CD8-positive, alpha-beta memory T cell (primary cell): ENCODE measurements around the gene ADAMTS13. TPM values are rescaled to one million over a fixed set of nuclear protein-coding genes. Genes with fewer than 3 reads are reported as not detected.

Experiments used
- CTCF ChIA-PET: fragments of 350-600 bp; sonication (Branson Sonifier 250); formaldehyde crosslinking; loops from one replicate; lab custom pipeline; 2021; ENCODE audit warnings: antibody characterized with exemption; lab: Charles Lee
- POLR2A ChIA-PET: fragments of 350-600 bp; sonication (Branson Sonifier 250); formaldehyde crosslinking; loops from one replicate; lab custom pipeline; 2021; ENCODE audit warnings: antibody characterized with exemption; lab: Charles Lee
- DNase-seq, 5 donors: peaks; one replicate each; pipeline versions ENCODE4 v3.0.0 to v3.0.0-alpha.2; 2020 to 2022; ENCODE audit warnings: mixed read lengths in 1 of 5
- H3K27ac ChIP-seq: one replicate; pipeline ENCODE4 v1.7.0; 2013; ENCODE audit warnings: low read depth, mild to moderate bottlenecking, low read length, moderate library complexity
- H3K27me3 ChIP-seq: 2 replicates; pipeline ENCODE4 v1.7.0; 2013; ENCODE audit warnings: low read length, mild to moderate bottlenecking; ENCODE audit not compliant: insufficient read depth, poor library complexity, severe bottlenecking
- H3K36me3 ChIP-seq: 2 replicates; pipeline ENCODE4 v1.7.0; 2013; ENCODE audit warnings: mild to moderate bottlenecking, low read length, moderate library complexity; ENCODE audit not compliant: insufficient read depth
- H3K4me1 ChIP-seq: 2 replicates; pipeline ENCODE4 v1.7.0; 2013; ENCODE audit warnings: mild to moderate bottlenecking, low read length, moderate library complexity; ENCODE audit not compliant: insufficient read depth
- H3K4me3 ChIP-seq: 2 replicates; pipeline ENCODE4 v1.7.0; 2013; ENCODE audit warnings: mild to moderate bottlenecking, low read length
- H3K9me3 ChIP-seq: 2 replicates; pipeline ENCODE4 v1.7.0; 2013; ENCODE audit warnings: mild to moderate bottlenecking, low read length
- H3K27ac Mint-ChIP-seq, 8 donors: one replicate each; pipeline ENCODE4 v1.8.0; 2020 to 2021; ENCODE audit warnings: mixed read lengths in 8 of 8, mild to moderate bottlenecking in 6 of 8, inconsistent platforms in 3 of 8, moderate library complexity in 3 of 8
- H3K27me3 Mint-ChIP-seq, 2 donors: one replicate each; pipeline ENCODE4 v1.8.0; 2020 to 2021; ENCODE audit warnings: mixed read lengths in 2 of 2, mild to moderate bottlenecking in 1 of 2, moderate library complexity in 1 of 2
- H3K36me3 Mint-ChIP-seq, 3 donors: one replicate each; pipeline ENCODE4 v1.8.0; 2020 to 2021; ENCODE audit warnings: mixed read lengths in 3 of 3, inconsistent platforms in 1 of 3, mild to moderate bottlenecking in 1 of 3
- H3K4me1 Mint-ChIP-seq, 3 donors: one replicate each; pipeline ENCODE4 v1.8.0; 2020 to 2021; ENCODE audit warnings: mixed read lengths in 3 of 3, inconsistent platforms in 1 of 3, mild to moderate bottlenecking in 1 of 3
- H3K4me3 Mint-ChIP-seq, 7 donors: one replicate each; pipeline ENCODE4 v1.8.0; 2020 to 2021; ENCODE audit warnings: mixed read lengths in 7 of 7, mild to moderate bottlenecking in 6 of 7, moderate library complexity in 4 of 7, inconsistent platforms in 2 of 7
- H3K9me3 Mint-ChIP-seq, 5 donors: one replicate each; pipeline ENCODE4 v1.8.0; 2020 to 2022; ENCODE audit warnings: mixed read lengths in 5 of 5, mild to moderate bottlenecking in 3 of 5, moderate library complexity in 2 of 5, inconsistent platforms in 1 of 5
- polyA plus RNA-seq: library from polyadenylated mRNA; unstranded; fragments of 300-500 nt; fragmentation: Illumina TruSeq; gene quantifications from one replicate; pipeline ENCODE4 v1.2.3, GENCODE V29; 2021
- total RNA-seq, 2 experiments: library from RNA; stranded (reverse); gene quantifications; one replicate each; pipeline ENCODE4 v1.2.3, GENCODE V29; 2021

Gene ADAMTS13
- total and polyA plus RNA-seq, 3 experiments from 2014 or later, result 0.32 to 1.1 (median 1.0) TPM

DNA sequence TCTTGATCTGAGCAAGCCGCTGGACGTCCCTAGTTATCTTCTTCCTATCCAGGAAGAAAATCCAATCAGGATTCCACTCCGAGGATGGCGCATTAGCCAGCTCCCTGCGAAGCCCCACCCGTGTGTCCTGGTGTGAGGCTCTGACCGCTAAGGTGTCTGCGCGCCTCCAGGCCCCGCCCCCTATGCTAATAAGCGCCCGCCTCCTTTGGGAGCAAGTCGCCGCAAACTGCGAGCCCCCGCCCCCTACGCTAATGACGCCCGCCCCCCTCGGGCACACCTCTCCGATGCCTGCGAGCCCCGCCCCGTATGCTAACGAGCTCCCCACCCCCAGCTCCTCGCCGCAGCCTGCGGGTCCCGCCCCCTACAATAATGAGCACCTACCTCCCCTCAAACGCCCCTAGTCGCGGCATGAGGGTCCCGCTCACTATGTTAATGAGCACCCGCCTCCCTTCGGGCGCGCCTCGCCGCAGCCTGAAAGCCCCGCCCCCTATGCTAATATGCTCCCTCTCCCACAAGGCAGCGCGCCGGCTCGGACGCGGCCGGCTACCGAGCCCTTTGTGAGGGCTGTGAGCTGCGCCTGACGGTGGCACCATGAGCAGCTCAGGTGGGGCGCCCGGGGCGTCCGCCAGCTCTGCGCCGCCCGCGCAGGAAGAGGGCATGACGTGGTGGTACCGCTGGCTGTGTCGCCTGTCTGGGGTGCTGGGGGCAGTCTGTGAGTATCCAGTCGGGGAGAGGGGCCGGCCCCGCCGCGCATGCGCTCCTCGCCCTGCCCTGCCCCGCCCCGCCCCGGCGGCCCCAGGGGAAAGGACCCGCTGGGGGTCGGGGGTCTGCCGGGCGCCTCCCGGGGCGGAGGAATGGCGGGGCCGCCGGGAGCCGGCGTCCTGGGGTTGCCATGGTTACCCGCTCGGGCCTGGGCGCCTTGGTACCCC, 37.6 kb downstream of the ADAMTS13 start, which contains the start of gene CACFD1:
CACFD1 (plus strand) TSS at position 503 of the 929 bp plus-strand sequence; CDS start at position 592, 89 bp downstream.
- Mint-ChIP-seq H3K9me3 (no peaks in the 10 kb centered on the region), H3K27me3 (peaks cover 0 to 2% of the 10 kb centered on the region in 2 donors), H3K4me3 (peak within 1 kb of the TSS; percentile 87 to 95 (median 92)), H3K27ac (peak within 1 kb of the TSS; percentile 93 to 98 (median 94)), H3K4me1 (peaks cover 0 to 26% (median 5%) of the 10 kb centered on the region in 3 donors), H3K36me3 (peaks cover 0 to 4% (median 0%) of the 10 kb centered on the region in 3 donors)
- H3K27me3 ChIP-seq, result no peaks in the 10 kb centered on the region
- DNase-seq, result peak; percentile 89 to 93 (median 93)
- peak within 1 kb of the TSS; percentile 79 for H3K27ac ChIP-seq
- ChIA-PET CTCF (interaction anchor here (0.9 to 2.6 kb wide), 5 partner anchors 8 to 274 kb away, joined by 3 to 8 read pairs (median 6); partner anchors contain the start of genes REXO4 and SLC2A6), POLR2A (interaction anchor here (0.6 to 1.7 kb wide), 4 partner anchors 20 to 89 kb away, joined by 3 to 6 read pairs (median 4); partner anchors contain the start of gene REXO4)
- no peaks in the 10 kb centered on the region for H3K36me3 ChIP-seq
- peaks cover 13% of the 10 kb centered on the region for H3K4me1 ChIP-seq
- H3K4me3 ChIP-seq, result peak within 1 kb of the TSS; percentile 80
- no peaks in the 10 kb centered on the region for H3K9me3 ChIP-seq

DNA sequence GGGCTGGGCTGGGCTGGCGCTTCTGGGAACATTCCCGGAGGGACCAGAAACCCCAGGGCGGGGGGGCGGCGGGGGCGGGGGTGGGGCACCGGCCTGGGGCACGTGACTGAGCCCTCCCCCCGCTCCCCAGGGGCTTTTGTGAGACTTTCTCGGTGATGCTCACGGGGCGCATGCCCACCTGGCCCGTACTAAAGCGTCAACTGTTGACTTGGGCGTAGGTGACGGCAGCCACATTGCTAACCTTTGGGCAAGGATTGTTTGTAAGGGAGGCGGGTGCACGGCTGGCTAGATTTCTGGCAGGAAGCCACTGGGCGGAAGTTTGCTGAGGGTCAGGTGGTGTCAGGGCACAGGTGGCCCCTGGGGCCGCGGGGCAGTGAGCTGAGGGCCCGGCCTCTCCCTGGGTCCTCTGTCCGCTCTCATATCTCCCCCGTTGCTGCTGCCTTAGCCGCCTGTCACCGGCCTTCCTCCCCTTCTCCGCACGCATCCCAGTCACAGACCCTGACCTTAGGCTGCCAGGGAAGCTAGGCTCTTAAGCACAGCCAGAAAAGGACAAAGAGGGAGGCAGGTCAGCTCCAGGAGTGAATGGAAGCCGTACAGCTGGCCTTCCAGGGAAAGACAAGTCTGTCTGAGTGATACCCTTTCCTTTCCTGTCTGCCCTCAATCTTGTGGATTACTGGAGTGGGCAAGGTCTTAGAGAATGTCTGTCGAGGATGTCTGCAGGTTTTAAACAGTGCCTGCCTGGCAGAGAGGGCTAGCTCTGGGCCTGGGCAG, 38.4 kb downstream of the ADAMTS13 start:
- Mint-ChIP-seq H3K4me1 (peaks cover 0 to 26% (median 5%) of the 10 kb centered on the region in 3 donors), H3K9me3 (no peaks in the 10 kb centered on the region), H3K27ac (peak overlapping the region; percentile 42 to 96 (median 94)), H3K4me3 (peak overlapping the region; percentile 64 to 84 (median 76)), H3K36me3 (peaks cover 0 to 4% (median 0%) of the 10 kb centered on the region in 3 donors), H3K27me3 (peaks cover 0 to 2% of the 10 kb centered on the region in 2 donors)
- H3K9me3 ChIP-seq, result no peaks in the 10 kb centered on the region
- H3K27ac ChIP-seq, result peak overlapping the region; percentile 79
- H3K36me3 ChIP-seq, result no peaks in the 10 kb centered on the region
- H3K27me3 ChIP-seq, result no peaks in the 10 kb centered on the region
- peak in 2 of 5 donors; percentile 40 to 80 for DNase-seq
- no peak overlapping the region for H3K4me3 ChIP-seq
- H3K4me1 ChIP-seq, result peaks cover 13% of the 10 kb centered on the region
- CTCF ChIA-PET, result interaction anchor here (0.9 to 2.6 kb wide), 6 partner anchors 7 to 275 kb away, joined by 3 to 8 read pairs (median 5); partner anchors contain the start of genes REXO4 and SLC2A6
- POLR2A ChIA-PET, result interaction anchor here (1.3 to 1.7 kb wide), 3 partner anchors 19 to 88 kb away, joined by 3 to 4 read pairs (median 4); partner anchors contain the start of gene REXO4

DNA sequence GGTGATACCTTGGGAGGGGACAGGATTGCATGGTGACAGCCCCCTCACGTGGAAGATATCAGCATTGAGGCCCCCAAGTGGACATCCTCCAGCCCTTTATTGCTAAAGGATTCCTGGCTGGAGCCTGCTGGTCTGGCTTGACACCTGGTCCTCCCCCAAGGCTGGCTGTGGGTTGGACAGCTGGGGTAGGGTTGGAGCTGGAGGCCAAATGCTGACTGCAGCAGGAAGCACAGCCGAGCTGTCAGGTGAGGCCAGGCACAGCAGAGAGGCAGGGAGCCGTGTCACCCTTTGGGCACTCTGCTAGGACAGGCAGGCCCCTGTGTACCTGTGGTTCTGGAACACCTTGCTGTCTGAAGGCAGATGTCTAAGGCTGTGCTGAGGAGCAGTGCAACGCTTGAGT, 39.8 kb downstream of the ADAMTS13 start:
- peak overlapping the region in 6 of 8 donors; percentile 42 to 96 (median 94) for H3K27ac Mint-ChIP-seq
- Histone ChIP-seq H3K4me3 (no peak overlapping the region), H3K27me3 (no peaks in the 10 kb centered on the region), H3K4me1 (peaks cover 13% of the 10 kb centered on the region), H3K27ac (no peak overlapping the region), H3K36me3 (no peaks in the 10 kb centered on the region), H3K9me3 (no peaks in the 10 kb centered on the region)
- DNase-seq, result no peak
- ChIA-PET POLR2A (no interaction called here), CTCF (no interaction called here)
- peaks cover 0 to 26% (median 5%) of the 10 kb centered on the region in 3 donors for H3K4me1 Mint-ChIP-seq
- peaks cover 0 to 2% of the 10 kb centered on the region in 2 donors for H3K27me3 Mint-ChIP-seq
- H3K4me3 Mint-ChIP-seq, result no peak overlapping the region
- peaks cover 0 to 4% (median 0%) of the 10 kb centered on the region in 3 donors for H3K36me3 Mint-ChIP-seq
- H3K9me3 Mint-ChIP-seq, result no peaks in the 10 kb centered on the region

DNA sequence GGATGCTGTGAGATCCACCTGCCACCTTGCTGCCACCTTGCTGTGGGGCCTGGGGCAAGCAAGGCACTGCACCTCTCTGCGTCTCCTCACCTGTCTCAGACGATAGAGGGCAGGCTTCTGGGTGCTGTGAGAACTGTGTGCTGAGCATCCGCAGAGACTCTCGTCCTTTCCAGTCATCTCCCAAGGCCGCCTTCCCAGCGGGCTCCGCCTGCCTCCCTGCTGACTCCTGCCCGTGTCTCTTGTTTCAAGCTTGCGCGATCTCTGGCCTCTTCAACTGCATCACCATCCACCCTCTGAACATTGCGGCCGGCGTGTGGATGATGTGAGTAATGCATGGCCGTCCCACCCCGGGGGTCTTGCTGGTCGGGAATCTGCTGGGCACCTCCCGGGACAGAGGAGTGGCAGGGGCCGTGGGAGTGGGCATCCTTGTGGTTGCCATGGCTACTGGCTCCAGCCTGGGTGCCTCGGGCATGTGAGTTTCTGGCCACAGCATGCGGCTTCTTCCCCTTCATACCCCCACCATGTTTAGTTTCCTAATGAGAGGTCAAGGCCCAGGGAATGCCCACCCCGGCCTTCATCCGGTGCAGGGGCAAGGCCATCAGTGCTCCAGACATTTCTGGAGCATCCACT, 41.2 kb downstream of the ADAMTS13 start:
- CTCF ChIA-PET, result no interaction called here
- no peaks in the 10 kb centered on the region for H3K9me3 ChIP-seq
- H3K27ac Mint-ChIP-seq, result peak overlapping the region in 4 of 8 donors; percentile 17 to 94 (median 66)
- H3K4me3 Mint-ChIP-seq, result peak overlapping the region in 1 of 7 donors; percentile 30
- POLR2A ChIA-PET, result no interaction called here
- peaks cover 0 to 4% (median 0%) of the 10 kb centered on the region in 3 donors for H3K36me3 Mint-ChIP-seq
- H3K27me3 Mint-ChIP-seq, result peaks cover 0 to under 1% of the 10 kb centered on the region in 2 donors
- H3K27me3 ChIP-seq, result no peaks in the 10 kb centered on the region
- H3K4me3 ChIP-seq, result no peak overlapping the region
- H3K27ac ChIP-seq, result no peak overlapping the region
- H3K4me1 Mint-ChIP-seq, result peaks cover 0 to 26% (median 5%) of the 10 kb centered on the region in 3 donors
- DNase-seq, result no peak
- H3K9me3 Mint-ChIP-seq, result no peaks in the 10 kb centered on the region
- H3K36me3 ChIP-seq, result no peaks in the 10 kb centered on the region
- H3K4me1 ChIP-seq, result peaks cover 13% of the 10 kb centered on the region

DNA sequence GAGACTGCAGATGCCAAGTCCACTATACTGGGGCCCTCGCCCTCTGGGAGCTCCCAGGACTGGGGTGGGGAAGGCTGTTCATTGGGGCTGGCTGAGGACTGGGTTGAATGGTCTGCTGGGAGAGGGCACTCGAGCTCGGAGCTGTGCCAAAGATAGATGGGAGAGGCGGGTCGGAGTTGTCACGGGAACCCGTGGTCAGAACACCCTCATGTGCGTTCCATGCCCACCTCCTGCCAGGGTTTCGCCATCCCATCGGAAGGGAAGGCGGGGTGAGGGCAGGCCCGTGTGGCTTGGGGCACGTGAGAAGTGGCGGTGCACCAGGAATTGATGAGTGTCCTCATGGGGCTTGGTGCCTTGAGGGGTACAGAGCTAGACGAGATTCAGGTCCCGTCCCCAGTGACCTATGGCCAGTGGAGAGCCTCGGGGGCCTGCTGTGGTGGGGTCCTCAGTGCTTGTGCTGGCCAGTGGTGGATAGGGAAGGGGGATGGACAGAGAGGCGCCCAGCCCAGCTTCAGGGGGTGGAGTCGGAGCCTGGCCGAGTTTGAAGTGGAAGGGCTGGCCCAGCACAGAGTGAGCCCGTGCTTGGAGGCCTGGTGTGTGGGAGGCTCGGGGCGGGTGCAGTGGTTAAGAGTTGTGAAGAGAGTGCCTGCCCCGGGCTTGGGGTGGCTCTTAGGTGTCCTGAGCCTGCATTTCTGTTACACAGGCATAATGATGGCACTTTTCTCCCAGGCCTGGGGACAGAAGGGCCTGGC, 41.9 kb downstream of the ADAMTS13 start:
- Histone ChIP-seq H3K27ac (no peak overlapping the region), H3K36me3 (no peaks in the 10 kb centered on the region), H3K4me3 (no peak overlapping the region), H3K4me1 (peaks cover 8% of the 10 kb centered on the region), H3K9me3 (no peaks in the 10 kb centered on the region), H3K27me3 (no peaks in the 10 kb centered on the region)
- ChIA-PET CTCF (no interaction called here), POLR2A (no interaction called here)
- no peak for DNase-seq
- Mint-ChIP-seq H3K36me3 (peaks cover 0 to 4% (median 0%) of the 10 kb centered on the region in 3 donors), H3K4me3 (peak overlapping the region in 1 of 7 donors; percentile 77), H3K27ac (peak overlapping the region in 2 of 8 donors; percentile 21 to 77), H3K9me3 (no peaks in the 10 kb centered on the region), H3K27me3 (no peaks in the 10 kb centered on the region), H3K4me1 (peaks cover 0 to 22% (median 5%) of the 10 kb centered on the region in 3 donors)

DNA sequence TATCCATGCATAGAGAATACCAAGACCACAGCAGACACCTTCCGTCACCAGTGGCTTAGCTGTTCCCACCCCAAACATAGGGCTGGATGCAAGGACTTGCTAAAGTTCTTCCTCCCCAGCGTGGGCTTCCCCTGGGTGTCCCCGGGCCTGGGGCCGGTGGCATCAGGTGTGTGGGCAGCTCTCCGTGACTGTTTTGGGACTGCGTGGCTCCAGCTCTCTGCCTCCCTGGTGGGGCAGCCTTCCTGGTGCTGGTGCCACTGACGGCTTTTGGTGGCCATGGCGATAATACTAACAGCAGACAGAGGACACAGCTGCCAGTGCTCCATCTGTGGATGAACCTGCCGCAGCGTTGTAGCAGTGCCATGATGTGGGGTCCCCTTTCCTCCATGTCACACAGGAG, 42.5 kb downstream of the ADAMTS13 start:
- no peaks in the 10 kb centered on the region for H3K36me3 ChIP-seq
- no peaks in the 10 kb centered on the region for H3K27me3 Mint-ChIP-seq
- H3K36me3 Mint-ChIP-seq, result peaks cover 0 to 3% (median 0%) of the 10 kb centered on the region in 3 donors
- H3K9me3 Mint-ChIP-seq, result no peaks in the 10 kb centered on the region
- H3K4me3 ChIP-seq, result no peak overlapping the region
- no peak overlapping the region for H3K27ac ChIP-seq
- H3K4me1 ChIP-seq, result peaks cover 4% of the 10 kb centered on the region
- ChIA-PET CTCF (no interaction called here), POLR2A (no interaction called here)
- no peak for DNase-seq
- H3K27me3 ChIP-seq, result no peaks in the 10 kb centered on the region
- no peaks in the 10 kb centered on the region for H3K9me3 ChIP-seq
- H3K4me1 Mint-ChIP-seq, result peaks cover 0 to 17% (median 2%) of the 10 kb centered on the region in 3 donors
- H3K27ac Mint-ChIP-seq, result peak overlapping the region in 1 of 8 donors; percentile 81
- no peak overlapping the region for H3K4me3 Mint-ChIP-seq

DNA sequence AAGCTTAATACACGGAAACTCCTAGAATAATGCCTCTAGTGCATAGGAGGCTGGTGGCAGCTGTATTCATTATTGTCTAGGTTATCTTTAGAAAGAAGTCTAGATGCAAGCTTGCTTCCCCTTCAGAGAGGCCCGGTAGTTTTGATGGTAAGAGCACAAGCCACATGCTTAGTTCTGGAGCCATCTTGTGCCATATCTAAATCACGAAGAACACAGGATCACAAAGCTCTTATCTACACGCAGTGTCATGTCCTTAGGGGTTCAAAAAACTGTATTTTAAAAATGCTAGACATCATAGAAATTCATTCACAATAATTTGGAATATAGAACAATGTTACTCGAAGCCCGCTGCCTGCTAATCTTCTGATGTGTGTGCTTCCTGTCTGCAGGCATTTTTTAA, 43.8 kb downstream of the ADAMTS13 start:
- H3K9me3 Mint-ChIP-seq, result no peaks in the 10 kb centered on the region
- Histone ChIP-seq H3K4me3 (no peak overlapping the region), H3K9me3 (no peaks in the 10 kb centered on the region), H3K36me3 (no peaks in the 10 kb centered on the region), H3K27me3 (no peaks in the 10 kb centered on the region), H3K4me1 (no peaks in the 10 kb centered on the region), H3K27ac (no peak overlapping the region)
- ChIA-PET CTCF (no interaction called here), POLR2A (no interaction called here)
- no peak overlapping the region for H3K4me3 Mint-ChIP-seq
- H3K27me3 Mint-ChIP-seq, result no peaks in the 10 kb centered on the region
- DNase-seq, result no peak
- H3K4me1 Mint-ChIP-seq, result peaks cover 0 to 7% (median 0%) of the 10 kb centered on the region in 3 donors
- peak overlapping the region in 2 of 8 donors; percentile 4 to 13 for H3K27ac Mint-ChIP-seq
- H3K36me3 Mint-ChIP-seq, result no peaks in the 10 kb centered on the region
